Measurements from ENCODE around the gene ST6GALNAC6.

DNA sequence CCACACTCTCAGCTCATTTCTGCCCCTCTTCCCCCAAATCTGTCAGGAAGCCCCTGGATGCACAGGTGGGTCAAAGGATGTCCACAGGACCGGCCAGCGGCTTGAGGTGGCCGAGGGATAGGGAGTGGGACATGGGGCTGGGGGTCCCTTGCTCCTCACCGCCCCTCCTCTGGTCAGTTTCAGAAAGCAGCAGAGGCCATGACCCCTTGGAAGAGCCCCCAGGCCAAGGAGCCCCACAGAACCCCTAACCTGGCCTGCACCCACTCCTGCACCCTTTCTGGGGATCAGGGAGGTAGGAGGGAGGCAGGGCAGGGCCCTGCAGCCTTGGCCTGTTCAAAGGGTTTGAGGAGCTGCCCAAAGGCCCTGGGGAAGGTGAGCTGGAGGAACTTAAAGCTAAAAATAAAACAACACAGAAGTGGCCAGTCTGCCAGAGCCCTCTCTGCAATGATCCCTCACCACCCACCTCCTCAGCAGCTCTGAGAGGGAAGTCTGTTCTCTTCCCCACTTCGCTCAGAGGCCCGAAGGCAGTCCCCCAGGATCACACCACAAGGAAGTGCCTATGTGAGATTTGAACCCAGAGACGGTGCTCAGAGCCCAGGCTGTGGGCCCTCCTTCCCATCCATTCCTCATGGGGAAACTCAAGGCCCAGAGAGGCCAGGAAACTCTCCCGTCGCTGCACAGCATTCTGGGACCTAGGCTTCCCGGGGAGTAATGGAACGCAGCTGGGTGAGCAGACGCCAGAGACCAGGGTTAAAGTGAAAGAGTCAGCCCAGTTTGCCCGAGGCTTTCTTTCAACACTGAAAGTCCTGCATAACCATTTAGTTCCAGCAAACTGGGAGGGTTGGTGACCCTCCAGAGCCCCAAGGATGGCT, 45.9 kb downstream of the ST6GALNAC6 start:
- TF ChIP-seq CTCF (IDR thresholded peaks at IDR 0.05) (no peak), POLR2A (IDR thresholded peaks at IDR 0.05) (no peak)
